ENCODE measurements around the gene RELN. TPM values are rescaled to one million over a fixed set of nuclear protein-coding genes. Genes with fewer than 3 reads are reported as not detected.

The RELN gene
- total RNA-seq, 4 donors from 2014 or later, result 2.5 to 10.1 (median 6.5) TPM

- WGBS, result 80% methylated on average over 3 of the region's 3 CpGs
- DNase-seq (ENCODE audit: extremely low spot score), result no peak
- Histone ChIP-seq H3K27ac (replicated peaks in 1 of 4) (no peak overlapping the region), H3K9me3 (no peaks in the 10 kb centered on the region), H3K27me3 (no peaks in the 10 kb centered on the region), H3K36me3 (no peaks in the 10 kb centered on the region), H3K4me1 (no peaks in the 10 kb centered on the region), H3K4me3 (no peak overlapping the region)
- TF ChIP-seq POLR2A (IDR thresholded peaks at IDR 0.05; ENCODE audit: low read depth), result no peak
- no peak for TF ChIP-seq EP300 (IDR thresholded peaks at IDR 0.05)
- no peak for TF ChIP-seq CTCF (IDR thresholded peaks at IDR 0.05)
- no peak for TF ChIP-seq POLR2AphosphoS5 (IDR thresholded peaks at IDR 0.05)
- intact Hi-C loops (cut with DNase I), result no loop called here
Measured at GRCh38 chr7:103762065-103762760, 227.2 kb downstream of the RELN start.

- Histone ChIP-seq H3K9me3 (no peaks in the 10 kb centered on the region), H3K4me1 (no peaks in the 10 kb centered on the region), H3K27ac (replicated peaks in 1 of 4) (no peak overlapping the region), H3K36me3 (no peaks in the 10 kb centered on the region), H3K4me3 (no peak overlapping the region), H3K27me3 (no peaks in the 10 kb centered on the region)
- 66% methylated on average over 2 of the region's 2 CpGs for WGBS
- intact Hi-C loops (cut with DNase I), result no loop called here
- no peak for DNase-seq (ENCODE audit: extremely low spot score)
- TF ChIP-seq POLR2AphosphoS5 (IDR thresholded peaks at IDR 0.05), result no peak
- TF ChIP-seq EP300 (IDR thresholded peaks at IDR 0.05), result no peak
- TF ChIP-seq POLR2A (IDR thresholded peaks at IDR 0.05; ENCODE audit: low read depth), result no peak
- no peak for TF ChIP-seq CTCF (IDR thresholded peaks at IDR 0.05)
Measured at GRCh38 chr7:103752995-103753394, 236.5 kb downstream of the RELN start.

- TF ChIP-seq CTCF (IDR thresholded peaks at IDR 0.05) (no peak), EP300 (IDR thresholded peaks at IDR 0.05) (no peak)
- no peaks in the 10 kb centered on the region for H3K27me3 ChIP-seq
- intact Hi-C loops (cut with DNase I), result no loop called here
- no peak overlapping the region for H3K27ac ChIP-seq (replicated peaks in 1 of 4)
- no peak overlapping the region for H3K4me3 ChIP-seq
- H3K4me1 ChIP-seq, result no peaks in the 10 kb centered on the region
- no peaks in the 10 kb centered on the region for H3K9me3 ChIP-seq
- H3K36me3 ChIP-seq, result no peaks in the 10 kb centered on the region
- WGBS, result 84% methylated on average over 8 of the region's 8 CpGs
- DNase-seq (ENCODE audit: extremely low spot score), result no peak
Measured at GRCh38 chr7:103751311-103751880, 238.1 kb downstream of the RELN start.

- 78% methylated on average over 1 of the region's 1 CpG for WGBS
- Histone ChIP-seq H3K9me3 (no peaks in the 10 kb centered on the region), H3K27ac (replicated peaks in 1 of 4) (no peak overlapping the region), H3K27me3 (no peaks in the 10 kb centered on the region), H3K4me3 (no peak overlapping the region), H3K36me3 (no peaks in the 10 kb centered on the region), H3K4me1 (no peaks in the 10 kb centered on the region)
- no peak for TF ChIP-seq POLR2AphosphoS5 (IDR thresholded peaks at IDR 0.05)
- intact Hi-C loops (cut with DNase I), result no loop called here
- no peak for DNase-seq (ENCODE audit: extremely low spot score)
Measured at GRCh38 chr7:103748680-103749079, 240.8 kb downstream of the RELN start.

GRCh38 chr7:103735377-103735776 lies 254.1 kb downstream of the RELN start:
- intact Hi-C loops (cut with DNase I), result no loop called here
- no peaks in the 10 kb centered on the region for H3K27me3 ChIP-seq
- H3K36me3 ChIP-seq, result no peaks in the 10 kb centered on the region
- H3K4me1 ChIP-seq, result no peaks in the 10 kb centered on the region
- no peak overlapping the region for H3K27ac ChIP-seq (replicated peaks in 1 of 4)
- DNase-seq (ENCODE audit: extremely low spot score), result no peak
- H3K9me3 ChIP-seq, result no peaks in the 10 kb centered on the region
- H3K4me3 ChIP-seq, result no peak overlapping the region
- WGBS, result 58% methylated on average over 1 of the region's 1 CpG
- no peak for TF ChIP-seq CTCF (IDR thresholded peaks at IDR 0.05)
